ENCODE measurements around the gene PLXDC2. TPM values are rescaled to one million over a fixed set of nuclear protein-coding genes. Genes with fewer than 3 reads are reported as not detected.

PLXDC2 gene
- polyA plus RNA-seq, 2 of the 4 experiments (the other 2 are of a cell fraction), result 0.08 to 0.09 TPM

DNA sequence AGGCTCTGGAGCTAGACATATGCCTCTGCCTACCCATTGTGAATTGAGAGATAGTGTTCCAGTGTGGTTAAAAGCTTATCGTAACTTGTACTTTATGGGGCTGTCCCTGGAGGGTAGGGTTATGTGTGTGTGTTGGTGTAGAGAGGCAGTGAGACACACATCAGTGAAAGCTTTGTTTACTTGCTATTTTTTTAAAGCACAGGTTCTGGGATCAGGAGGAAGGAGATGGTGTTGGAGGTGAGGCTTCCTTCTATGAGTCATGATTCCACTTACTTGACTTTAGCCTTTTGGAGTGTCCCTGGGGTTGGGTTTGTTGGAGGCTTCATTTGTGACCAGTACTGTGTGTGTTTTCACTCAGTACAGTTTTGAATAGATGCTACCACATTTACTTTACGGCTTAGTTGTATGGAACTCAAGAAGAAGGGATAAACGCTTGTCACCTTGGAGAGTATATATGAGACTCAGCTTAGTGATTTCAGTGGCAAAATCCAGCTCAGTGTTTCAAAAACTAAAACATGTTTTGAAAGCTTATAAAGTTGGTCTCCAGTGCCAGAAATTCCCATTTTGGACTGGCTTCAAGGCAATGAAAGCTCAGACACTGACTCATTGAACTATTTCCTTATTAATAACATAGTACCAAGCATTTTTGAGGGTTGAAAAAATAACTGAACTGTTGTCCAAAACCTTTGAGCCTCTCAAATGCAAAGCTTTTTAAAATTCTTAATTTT lies 106.2 kb downstream of the PLXDC2 start:
- 26% methylated on average over 3 of the region's 3 CpGs for WGBS (ENCODE audit: missing lambda C conversion rate)
- Histone ChIP-seq H3K27ac (no peak overlapping the region), H3K4me1 (no peaks in the 10 kb centered on the region), H3K9me3 (no peaks in the 10 kb centered on the region), H3K4me2 (no peak overlapping the region), H3K4me3 (no peak overlapping the region)
- FAIRE-seq (no peak), ATAC-seq (no peak), DNase-seq (ENCODE audit: low read depth in 1 of 2, low spot score in 1 of 2) (peak in 1 of 2 experiments; percentile 11)
- POLR2A ChIA-PET, result no interaction called here
- TF ChIP-seq HEYL (CRISPR knock-in tag; IDR thresholded peaks at IDR 0.05) (no peak), TP53 (CRISPR knock-in tag; IDR thresholded peaks at IDR 0.05) (no peak), EP300 (IDR thresholded peaks at IDR 0.05) (no peak), TFCP2L1 (CRISPR knock-in tag; IDR thresholded peaks at IDR 0.05) (no peak), CBX8 (IDR thresholded peaks at IDR 0.05) (no peak), ZFP36 (IDR thresholded peaks at IDR 0.05; ENCODE audit: borderline replicate concordance, partially characterized antibody) (no peak), HDAC2 (IDR thresholded peaks at IDR 0.05) (no peak)
- TF ChIP-seq, protein P1, sequence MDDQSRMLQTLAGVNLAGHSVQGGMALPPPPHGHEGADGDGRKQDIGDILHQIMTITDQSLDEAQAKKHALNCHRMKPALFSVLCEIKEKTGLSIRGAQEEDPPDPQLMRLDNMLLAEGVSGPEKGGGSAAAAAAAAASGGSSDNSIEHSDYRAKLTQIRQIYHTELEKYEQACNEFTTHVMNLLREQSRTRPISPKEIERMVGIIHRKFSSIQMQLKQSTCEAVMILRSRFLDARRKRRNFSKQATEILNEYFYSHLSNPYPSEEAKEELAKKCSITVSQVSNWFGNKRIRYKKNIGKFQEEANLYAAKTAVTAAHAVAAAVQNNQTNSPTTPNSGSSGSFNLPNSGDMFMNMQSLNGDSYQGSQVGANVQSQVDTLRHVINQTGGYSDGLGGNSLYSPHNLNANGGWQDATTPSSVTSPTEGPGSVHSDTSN (IDR thresholded peaks at IDR 0.05), result no peak
- CTCF ChIA-PET, result no interaction called here

DNA sequence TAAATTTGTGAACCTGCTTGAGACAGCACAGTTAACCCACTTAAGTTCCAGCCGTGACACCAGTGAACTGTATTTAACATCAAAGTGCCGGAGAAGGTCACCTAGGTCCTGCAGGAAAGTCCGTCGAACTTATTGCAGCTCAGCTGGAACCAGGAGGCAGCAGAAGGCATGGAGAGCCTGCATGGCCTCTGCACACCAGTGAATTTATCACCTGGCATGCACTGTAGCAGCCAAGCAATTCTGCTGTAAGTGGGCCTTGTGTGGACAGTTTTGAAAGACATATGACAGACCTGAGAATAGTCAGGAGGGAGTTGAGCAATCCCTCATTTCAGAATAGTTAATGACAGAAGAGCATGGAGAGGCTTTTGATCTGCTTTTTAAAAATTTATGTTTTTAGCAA lies 108.8 kb downstream of the PLXDC2 start:
- 29% methylated on average over 4 of the region's 4 CpGs for WGBS (ENCODE audit: missing lambda C conversion rate)
- no peak for DNase-seq (ENCODE audit: low read depth in 1 of 2, low spot score in 1 of 2)
- H3K4me3 ChIP-seq, result no peak overlapping the region
- ChIA-PET POLR2A (no interaction called here), CTCF (no interaction called here)
- no peak overlapping the region for H3K27ac ChIP-seq
- H3K4me2 ChIP-seq, result no peak overlapping the region
- no peaks in the 10 kb centered on the region for H3K4me1 ChIP-seq
- H3K9me3 ChIP-seq, result no peaks in the 10 kb centered on the region
- no peak for ATAC-seq
- no peak for FAIRE-seq
- TF ChIP-seq RFX5 (IDR thresholded peaks at IDR 0.05), result no peak
- no peak for TF ChIP-seq KDM1A (IDR thresholded peaks at IDR 0.05; ENCODE audit: low read depth)
- TF ChIP-seq EHMT2 (IDR thresholded peaks at IDR 0.05; ENCODE audit: low read depth), result no peak
- no peak for TF ChIP-seq FOXS1 (CRISPR knock-in tag; IDR thresholded peaks at IDR 0.05)
- TF ChIP-seq ESRRA (IDR thresholded peaks at IDR 0.05; ENCODE audit: borderline replicate concordance, low read length), result no peak
- no peak for TF ChIP-seq NPAS2 (CRISPR knock-in tag; IDR thresholded peaks at IDR 0.05; ENCODE audit: borderline replicate concordance)
- no peak for TF ChIP-seq CHD4 (IDR thresholded peaks at IDR 0.05; ENCODE audit: borderline replicate concordance)
- TF ChIP-seq RAD21 (conservative IDR thresholded peaks at IDR 0.05 in 1 of 2, IDR thresholded peaks at IDR 0.05 in 1 of 2), result no peak
- no peak for TF ChIP-seq CEBPB (IDR thresholded peaks at IDR 0.05)
- TF ChIP-seq KDM5A (IDR thresholded peaks at IDR 0.05), result no peak
- TF ChIP-seq, protein P2, sequence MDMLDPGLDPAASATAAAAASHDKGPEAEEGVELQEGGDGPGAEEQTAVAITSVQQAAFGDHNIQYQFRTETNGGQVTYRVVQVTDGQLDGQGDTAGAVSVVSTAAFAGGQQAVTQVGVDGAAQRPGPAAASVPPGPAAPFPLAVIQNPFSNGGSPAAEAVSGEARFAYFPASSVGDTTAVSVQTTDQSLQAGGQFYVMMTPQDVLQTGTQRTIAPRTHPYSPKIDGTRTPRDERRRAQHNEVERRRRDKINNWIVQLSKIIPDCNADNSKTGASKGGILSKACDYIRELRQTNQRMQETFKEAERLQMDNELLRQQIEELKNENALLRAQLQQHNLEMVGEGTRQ (IDR thresholded peaks at IDR 0.05), result no peak
- no peak for TF ChIP-seq PHF8 (IDR thresholded peaks at IDR 0.05; ENCODE audit: borderline replicate concordance, low read depth)
- no peak for TF ChIP-seq ZC3H11A (IDR thresholded peaks at IDR 0.05)
- TF ChIP-seq, protein P3, sequence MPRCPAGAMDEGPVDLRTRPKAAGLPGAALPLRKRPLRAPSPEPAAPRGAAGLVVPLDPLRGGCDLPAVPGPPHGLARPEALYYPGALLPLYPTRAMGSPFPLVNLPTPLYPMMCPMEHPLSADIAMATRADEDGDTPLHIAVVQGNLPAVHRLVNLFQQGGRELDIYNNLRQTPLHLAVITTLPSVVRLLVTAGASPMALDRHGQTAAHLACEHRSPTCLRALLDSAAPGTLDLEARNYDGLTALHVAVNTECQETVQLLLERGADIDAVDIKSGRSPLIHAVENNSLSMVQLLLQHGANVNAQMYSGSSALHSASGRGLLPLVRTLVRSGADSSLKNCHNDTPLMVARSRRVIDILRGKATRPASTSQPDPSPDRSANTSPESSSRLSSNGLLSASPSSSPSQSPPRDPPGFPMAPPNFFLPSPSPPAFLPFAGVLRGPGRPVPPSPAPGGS (IDR thresholded peaks at IDR 0.05), result no peak

DNA sequence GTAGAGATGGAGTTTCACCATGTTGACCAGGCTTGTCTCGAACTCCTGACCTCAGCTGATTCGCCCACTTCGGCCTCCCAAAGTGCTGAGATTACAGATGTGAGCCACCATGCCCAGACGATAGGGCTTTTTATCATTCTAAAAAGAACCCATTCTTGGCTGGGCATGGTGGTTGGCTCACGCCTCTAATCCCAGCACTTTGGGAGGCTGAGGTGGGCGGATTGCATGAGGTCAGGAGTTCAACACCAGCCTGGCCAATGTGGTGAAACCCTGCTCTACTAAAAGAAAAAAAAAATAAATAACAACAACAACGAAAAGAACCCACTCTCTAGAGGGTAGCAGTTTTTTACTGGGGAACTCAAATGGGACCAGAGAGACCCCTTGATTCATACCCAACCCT lies 112.7 kb downstream of the PLXDC2 start:
- Histone ChIP-seq H3K27ac (no peak overlapping the region), H3K9me3 (no peaks in the 10 kb centered on the region), H3K4me3 (no peak overlapping the region), H3K4me2 (no peak overlapping the region), H3K4me1 (no peaks in the 10 kb centered on the region)
- ChIA-PET POLR2A (no interaction called here), CTCF (no interaction called here)
- DNase-seq (ENCODE audit: low read depth in 1 of 2, low spot score in 1 of 2) (no peak), FAIRE-seq (no peak), ATAC-seq (no peak)
- 23% methylated on average over 7 of the region's 7 CpGs for WGBS (ENCODE audit: missing lambda C conversion rate)
- TF ChIP-seq EHMT2 (IDR thresholded peaks at IDR 0.05; ENCODE audit: low read depth) (no peak), MAZ (IDR thresholded peaks at IDR 0.05; ENCODE audit: borderline replicate concordance, low read depth, low read length) (no peak), HOXB13 (CRISPR knock-in tag; IDR thresholded peaks at IDR 0.05; ENCODE audit: low read depth) (no peak), TFCP2L1 (CRISPR knock-in tag; IDR thresholded peaks at IDR 0.05) (no peak), GATA3 (IDR thresholded peaks at IDR 0.05; ENCODE audit: borderline replicate concordance) (no peak)
- TF ChIP-seq, protein P4, sequence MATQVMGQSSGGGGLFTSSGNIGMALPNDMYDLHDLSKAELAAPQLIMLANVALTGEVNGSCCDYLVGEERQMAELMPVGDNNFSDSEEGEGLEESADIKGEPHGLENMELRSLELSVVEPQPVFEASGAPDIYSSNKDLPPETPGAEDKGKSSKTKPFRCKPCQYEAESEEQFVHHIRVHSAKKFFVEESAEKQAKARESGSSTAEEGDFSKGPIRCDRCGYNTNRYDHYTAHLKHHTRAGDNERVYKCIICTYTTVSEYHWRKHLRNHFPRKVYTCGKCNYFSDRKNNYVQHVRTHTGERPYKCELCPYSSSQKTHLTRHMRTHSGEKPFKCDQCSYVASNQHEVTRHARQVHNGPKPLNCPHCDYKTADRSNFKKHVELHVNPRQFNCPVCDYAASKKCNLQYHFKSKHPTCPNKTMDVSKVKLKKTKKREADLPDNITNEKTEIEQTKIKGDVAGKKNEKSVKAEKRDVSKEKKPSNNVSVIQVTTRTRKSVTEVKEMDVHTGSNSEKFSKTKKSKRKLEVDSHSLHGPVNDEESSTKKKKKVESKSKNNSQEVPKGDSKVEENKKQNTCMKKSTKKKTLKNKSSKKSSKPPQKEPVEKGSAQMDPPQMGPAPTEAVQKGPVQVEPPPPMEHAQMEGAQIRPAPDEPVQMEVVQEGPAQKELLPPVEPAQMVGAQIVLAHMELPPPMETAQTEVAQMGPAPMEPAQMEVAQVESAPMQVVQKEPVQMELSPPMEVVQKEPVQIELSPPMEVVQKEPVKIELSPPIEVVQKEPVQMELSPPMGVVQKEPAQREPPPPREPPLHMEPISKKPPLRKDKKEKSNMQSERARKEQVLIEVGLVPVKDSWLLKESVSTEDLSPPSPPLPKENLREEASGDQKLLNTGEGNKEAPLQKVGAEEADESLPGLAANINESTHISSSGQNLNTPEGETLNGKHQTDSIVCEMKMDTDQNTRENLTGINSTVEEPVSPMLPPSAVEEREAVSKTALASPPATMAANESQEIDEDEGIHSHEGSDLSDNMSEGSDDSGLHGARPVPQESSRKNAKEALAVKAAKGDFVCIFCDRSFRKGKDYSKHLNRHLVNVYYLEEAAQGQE (IDR thresholded peaks at IDR 0.05), result no peak
- TF ChIP-seq, protein P5, sequence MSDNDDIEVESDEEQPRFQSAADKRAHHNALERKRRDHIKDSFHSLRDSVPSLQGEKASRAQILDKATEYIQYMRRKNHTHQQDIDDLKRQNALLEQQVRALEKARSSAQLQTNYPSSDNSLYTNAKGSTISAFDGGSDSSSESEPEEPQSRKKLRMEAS (IDR thresholded peaks at IDR 0.05), result no peak

Measured in A549 (cell line).